SK-N-SH (cell line): ENCODE measurements around the gene SIRPA. TPM values are rescaled to one million over a fixed set of nuclear protein-coding genes. Genes with fewer than 3 reads are reported as not detected.
A peak's percentile ranks its signal among the peaks of the same experiment; 100 is the strongest.

Source experiments
- CTCF ChIA-PET: fragments of 300-600, 350-600 bp; formaldehyde crosslinking; extraction: SDS; loops from one replicate; lab custom pipeline; 2021; lab: Yijun Ruan, JAX
- POLR2A ChIA-PET: fragments of 350-600 bp; sonication (Branson Sonifier 250); formaldehyde crosslinking; extraction: SDS; loops from one replicate; lab custom pipeline; 2020; ENCODE audit warnings: antibody characterized with exemption, inconsistent platforms; lab: Yijun Ruan, JAX
- DNase-seq: peaks from one replicate; pipeline ENCODE4 v3.0.0; 2012
- H2AFZ ChIP-seq: fragments of 200-600 bp; sonication (generic); 2 replicates; pipeline ENCODE4 v1.8.1; 2016; ENCODE audit warnings: antibody characterized with exemption, mild to moderate bottlenecking, low read depth
- H3F3A ChIP-seq: fragments of 200-600 bp; sonication (generic); replicated peaks from 2 replicates; pipeline ENCODE3; 2016; ENCODE audit warnings: antibody characterized with exemption, mild to moderate bottlenecking; ENCODE audit not compliant: insufficient read depth
- H3K27ac ChIP-seq, 2 experiments: fragments of 200-500 bp in 1 of 2; fragments of 200-600 bp in 1 of 2; sonication (Bioruptor generic) in 1 of 2; sonication (generic), shearing (Covaris generic) in 1 of 2; 2 replicates each; pipeline versions ENCODE4 v1.5.1 to v1.6.1; 2014 to 2016; ENCODE audit warnings: low read depth in 2 of 2, inconsistent platforms in 1 of 2, low read length in 1 of 2, mild to moderate bottlenecking in 1 of 2, mixed read lengths in 1 of 2
- H3K27me3 ChIP-seq: fragments of 200-600 bp; sonication (generic), shearing (Covaris generic); 2 replicates; pipeline ENCODE4 v1.6.1; 2016; ENCODE audit warnings: mixed run types; ENCODE audit not compliant: insufficient read depth
- H3K36me3 ChIP-seq, 2 experiments: fragments of 200-500 bp in 1 of 2; fragments of 200-600 bp in 1 of 2; sonication (Bioruptor generic) in 1 of 2; sonication (generic) in 1 of 2; replicated peaks in 1 of 2; 2 replicates each; pipeline versions ENCODE3 to v1.5.1; 2014 to 2016; ENCODE audit warnings: low read length in 1 of 2, mild to moderate bottlenecking in 1 of 2; ENCODE audit not compliant: insufficient read depth in 2 of 2, control insufficient read depth in 1 of 2
- H3K4me1 ChIP-seq, 2 experiments: fragments of 200-500 bp in 1 of 2; fragments of 200-600 bp in 1 of 2; sonication (Bioruptor generic) in 1 of 2; sonication (generic), shearing (Covaris generic) in 1 of 2; 2 replicates each; pipeline versions ENCODE4 v1.5.1 to v1.6.1; 2014 to 2016; ENCODE audit warnings: low read depth in 1 of 2, low read length in 1 of 2, mixed run types in 1 of 2; ENCODE audit not compliant: insufficient read depth in 2 of 2, control insufficient read depth in 1 of 2
- H3K4me2 ChIP-seq: fragments of 200-600 bp; sonication (generic), shearing (Covaris generic); 2 replicates; pipeline ENCODE4 v1.6.1; 2017; ENCODE audit warnings: mixed run types
- H3K4me3 ChIP-seq, 2 experiments: fragments of 200-500 bp in 1 of 2; fragments of 200-600 bp in 1 of 2; sonication (Bioruptor generic) in 1 of 2; sonication (generic), shearing (Covaris generic) in 1 of 2; 2 replicates each; pipeline versions ENCODE4 v1.5.1 to v1.8.1; 2014 to 2016; ENCODE audit warnings: low read depth in 2 of 2, inconsistent platforms in 1 of 2, low read length in 1 of 2, mild to moderate bottlenecking in 1 of 2, mixed read lengths in 1 of 2, moderate library complexity in 1 of 2
- H3K79me2 ChIP-seq: fragments of 200-600 bp; sonication (generic); 2 replicates; pipeline ENCODE4 v1.8.1; 2017; ENCODE audit warnings: mild to moderate bottlenecking; ENCODE audit not compliant: insufficient read depth
- H3K9ac ChIP-seq: fragments of 200-600 bp; sonication (generic); 2 replicates; pipeline ENCODE4 v1.6.1; 2017; ENCODE audit warnings: mixed run types
- H3K9me2 ChIP-seq: fragments of 200-600 bp; sonication (generic); 2 replicates; pipeline ENCODE4 v1.6.1; 2017; ENCODE audit warnings: mixed run types
- H3K9me3 ChIP-seq: fragments of 200-600 bp; sonication (generic); 2 replicates; pipeline ENCODE4 v1.6.1; 2017; ENCODE audit warnings: mixed run types, mild to moderate bottlenecking, moderate library complexity
- H4K20me1 ChIP-seq: fragments of 200-600 bp; sonication (generic); 2 replicates; pipeline ENCODE4 v1.6.1; 2017; ENCODE audit warnings: mild to moderate bottlenecking, mixed run types; ENCODE audit not compliant: insufficient read depth
- EZH2phosphoT487 ChIP-seq: fragments of 200-600 bp; sonication (generic); IDR thresholded peaks from 2 replicates; pipeline ENCODE4 v1.6.1; 2017; ENCODE audit warnings: low read depth, mixed run types, mild to moderate bottlenecking, antibody characterized with exemption, moderate library complexity, borderline replicate concordance
- FOSL2 ChIP-seq: IDR thresholded peaks from 2 replicates; pipeline ENCODE4 v1.4.0; 2012; ENCODE audit warnings: low read depth, mild to moderate bottlenecking, moderate library complexity, borderline replicate concordance
- GABPA ChIP-seq: IDR thresholded peaks from 2 replicates; pipeline ENCODE4 v1.4.0; 2012; ENCODE audit warnings: low read depth, mild to moderate bottlenecking
- GATA2 ChIP-seq: sonication (generic); formaldehyde crosslinking; IDR thresholded peaks from 2 replicates; pipeline ENCODE4 v1.5.0; 2020; ENCODE audit warnings: mild to moderate bottlenecking, missing genetic modification reagents
- MEF2A ChIP-seq: IDR thresholded peaks from 2 replicates; pipeline ENCODE4 v1.4.0; 2012; ENCODE audit warnings: low read depth, borderline replicate concordance
- MXI1 ChIP-seq: IDR thresholded peaks from 2 replicates; pipeline ENCODE4 v1.6.1; 2012; ENCODE audit warnings: mild to moderate bottlenecking, low read depth, low read length, improper control_type of control experiment
- NFIC ChIP-seq: IDR thresholded peaks from 2 replicates; pipeline ENCODE4 v1.4.0; 2012; ENCODE audit warnings: borderline replicate concordance
- RAD21 ChIP-seq: IDR thresholded peaks from 2 replicates; pipeline ENCODE4 v1.6.1; 2012; ENCODE audit warnings: mild to moderate bottlenecking, low read length
- RCOR1 ChIP-seq: fragments of 150-350 bp; IDR thresholded peaks from 2 replicates; pipeline ENCODE4 v1.6.1; 2017; ENCODE audit warnings: antibody characterized with exemption, low read length
- TCF12 ChIP-seq: IDR thresholded peaks from 2 replicates; pipeline ENCODE4 v1.4.0; 2012
- YY1 ChIP-seq: IDR thresholded peaks from 2 replicates; pipeline ENCODE4 v1.4.0; 2012; ENCODE audit warnings: low read depth, mild to moderate bottlenecking
- WGBS: methylation state at CpG from one replicate; pipeline ENCODE4 v1.1.6; 2017; ENCODE audit warnings: low lambda C conversion rate; 5-methylcytosine and 5-hydroxymethylcytosine counted together
- polyA plus RNA-seq, 3 experiments: library from polyadenylated mRNA; depleted of rRNA; stranded (reverse); fragments of >200 nt; gene quantifications; 2 replicates each; pipeline ENCODE4 v1.2.3, GENCODE V29; 2012
- TF ChIP-seq, protein P1 (sequence below): IDR thresholded peaks from 2 replicates; pipeline ENCODE4 v1.4.0; 2012; ENCODE audit warnings: low read depth, borderline replicate concordance
- TF ChIP-seq, protein P2 (sequence below): fragments of 150-350 bp; IDR thresholded peaks from 2 replicates; pipeline ENCODE4 v1.6.1; 2017; ENCODE audit warnings: antibody characterized with exemption, low read length, low read depth, borderline replicate concordance

Gene SIRPA
- polyA plus RNA-seq, 1 of the 3 experiments (the other 2 are of a cell fraction), result 9.1 TPM

DNA sequence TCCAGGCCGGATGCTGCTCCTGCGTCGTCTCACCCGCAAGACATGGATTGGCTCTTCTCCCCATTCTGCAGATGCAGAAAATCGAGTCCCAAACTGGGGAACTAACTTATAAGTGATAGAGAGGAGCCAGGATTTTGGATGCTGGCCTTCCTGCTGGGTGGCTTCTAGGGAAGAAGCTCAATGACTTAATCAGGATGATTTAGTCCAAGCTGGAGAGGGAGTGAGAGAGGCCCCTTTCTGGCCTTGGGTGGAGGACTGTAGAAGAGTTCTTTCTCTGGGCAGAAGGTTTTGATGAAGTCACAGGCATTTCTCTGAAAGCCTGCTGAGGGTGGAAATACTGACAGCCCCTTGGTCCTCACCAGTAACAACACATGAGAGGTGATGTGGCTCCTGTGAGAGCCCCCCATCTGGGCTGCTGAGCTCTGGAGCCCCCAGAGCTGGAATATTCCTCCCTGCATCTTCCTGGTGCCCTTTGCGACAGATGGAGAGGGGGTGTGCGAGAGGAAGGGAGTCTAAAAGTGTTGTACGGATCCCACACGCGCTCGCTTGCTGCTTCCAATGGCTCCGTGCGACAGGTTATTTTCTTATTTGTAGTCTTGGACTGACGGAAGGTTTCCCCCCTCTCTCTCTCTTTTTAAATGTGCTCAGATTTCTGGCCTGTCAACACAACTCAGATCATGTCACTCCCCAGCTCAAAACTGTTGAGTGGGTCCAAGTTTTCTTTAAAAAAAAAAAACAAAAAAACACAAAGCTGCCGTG, 3.5 kb downstream of the SIRPA start:
- Histone ChIP-seq H3K36me3 (no peaks in the 10 kb centered on the region), H3K9me3 (no peaks in the 10 kb centered on the region), H4K20me1 (peaks cover 17% of the 10 kb centered on the region; the same call in 1 of the 2 replicates), H2AFZ (no peak overlapping the region), H3K27me3 (no peaks in the 10 kb centered on the region), H3K9me2 (no peaks in the 10 kb centered on the region), H3F3A (peaks cover 3% of the 10 kb centered on the region), H3K79me2 (peaks cover 78% of the 10 kb centered on the region), H3K4me1 (peaks cover 13 to 25% of the 10 kb centered on the region in 2 experiments; a peak in 1 of 4 replicates), H3K9ac (no peak overlapping the region), H3K27ac (peak overlapping the region in 1 of 2 experiments; percentile 39; a peak in 1 of 4 replicates), H3K4me2 (no peak overlapping the region), H3K4me3 (no peak overlapping the region)
- ChIA-PET CTCF (interaction anchor here (1.0 to 2.5 kb wide), 3 partner anchors 34 to 274 kb away, joined by 3 to 10 read pairs (median 4); no protein-coding TSS in a partner anchor), POLR2A (no interaction called here)
- 93% methylated on average over 15 of the region's 15 CpGs for WGBS
- no peak for DNase-seq
- TF ChIP-seq RAD21, result no peak
- TF ChIP-seq MEF2A, result no peak

DNA sequence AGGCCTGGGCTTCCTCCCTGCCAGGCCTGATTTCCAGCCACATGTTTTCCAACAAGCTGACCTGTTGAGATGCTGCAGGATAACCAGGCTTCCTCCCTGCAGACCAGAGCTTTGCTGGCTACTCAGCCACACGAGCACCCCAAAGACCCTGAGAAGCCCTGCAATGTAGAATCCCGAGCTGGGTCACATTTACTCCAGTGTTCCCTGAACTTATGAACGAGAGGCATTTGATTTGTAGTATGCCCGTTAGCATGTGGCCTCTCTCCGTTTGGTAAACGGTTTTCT, 4.0 kb downstream of the SIRPA start:
- H3K9me2 ChIP-seq, result no peaks in the 10 kb centered on the region
- peaks cover 3% of the 10 kb centered on the region for H3F3A ChIP-seq
- H3K9ac ChIP-seq, result no peak overlapping the region
- H3K4me1 ChIP-seq, result peaks cover 13 to 25% of the 10 kb centered on the region in 2 experiments; a peak in 1 of 4 replicates
- ChIA-PET POLR2A (no interaction called here), CTCF (interaction anchor here (1.0 to 2.5 kb wide), 3 partner anchors 34 to 273 kb away, joined by 3 to 10 read pairs (median 4); no protein-coding TSS in a partner anchor)
- peak; percentile 53 for DNase-seq
- no peak overlapping the region for H3K4me3 ChIP-seq
- no peaks in the 10 kb centered on the region for H3K27me3 ChIP-seq
- 99% methylated on average over 6 of the region's 6 CpGs for WGBS
- H4K20me1 ChIP-seq, result peaks cover 19% of the 10 kb centered on the region; the same call in 1 of the 2 replicates
- TF ChIP-seq RCOR1, result 0 out of 2 replicates have a peak, but pooled peaks have one; percentile 16
- TF ChIP-seq GATA2 (CRISPR knock-in tag), result peak; percentile 42; the same call in 1 of the 2 replicates
- TF ChIP-seq TCF12, result no peak
- TF ChIP-seq GABPA, result no peak
- TF ChIP-seq EZH2phosphoT487, result no peak
- TF ChIP-seq, protein P1, sequence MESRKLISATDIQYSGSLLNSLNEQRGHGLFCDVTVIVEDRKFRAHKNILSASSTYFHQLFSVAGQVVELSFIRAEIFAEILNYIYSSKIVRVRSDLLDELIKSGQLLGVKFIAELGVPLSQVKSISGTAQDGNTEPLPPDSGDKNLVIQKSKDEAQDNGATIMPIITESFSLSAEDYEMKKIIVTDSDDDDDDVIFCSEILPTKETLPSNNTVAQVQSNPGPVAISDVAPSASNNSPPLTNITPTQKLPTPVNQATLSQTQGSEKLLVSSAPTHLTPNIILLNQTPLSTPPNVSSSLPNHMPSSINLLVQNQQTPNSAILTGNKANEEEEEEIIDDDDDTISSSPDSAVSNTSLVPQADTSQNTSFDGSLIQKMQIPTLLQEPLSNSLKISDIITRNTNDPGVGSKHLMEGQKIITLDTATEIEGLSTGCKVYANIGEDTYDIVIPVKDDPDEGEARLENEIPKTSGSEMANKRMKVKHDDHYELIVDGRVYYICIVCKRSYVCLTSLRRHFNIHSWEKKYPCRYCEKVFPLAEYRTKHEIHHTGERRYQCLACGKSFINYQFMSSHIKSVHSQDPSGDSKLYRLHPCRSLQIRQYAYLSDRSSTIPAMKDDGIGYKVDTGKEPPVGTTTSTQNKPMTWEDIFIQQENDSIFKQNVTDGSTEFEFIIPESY, result no peak
- TF ChIP-seq FOSL2, result no peak
- TF ChIP-seq, protein P2, sequence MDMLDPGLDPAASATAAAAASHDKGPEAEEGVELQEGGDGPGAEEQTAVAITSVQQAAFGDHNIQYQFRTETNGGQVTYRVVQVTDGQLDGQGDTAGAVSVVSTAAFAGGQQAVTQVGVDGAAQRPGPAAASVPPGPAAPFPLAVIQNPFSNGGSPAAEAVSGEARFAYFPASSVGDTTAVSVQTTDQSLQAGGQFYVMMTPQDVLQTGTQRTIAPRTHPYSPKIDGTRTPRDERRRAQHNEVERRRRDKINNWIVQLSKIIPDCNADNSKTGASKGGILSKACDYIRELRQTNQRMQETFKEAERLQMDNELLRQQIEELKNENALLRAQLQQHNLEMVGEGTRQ, result no peak
- no peak for TF ChIP-seq MXI1
- no peak for TF ChIP-seq YY1
- TF ChIP-seq NFIC, result no peak
- TF ChIP-seq, all 33 proteins: peak for 2
- peak overlapping the region in 1 of 2 experiments; percentile 51; a peak in 1 of 4 replicates for H3K27ac ChIP-seq
- no peak overlapping the region for H2AFZ ChIP-seq
- no peak overlapping the region for H3K4me2 ChIP-seq
- peaks cover 84% of the 10 kb centered on the region for H3K79me2 ChIP-seq
- H3K9me3 ChIP-seq, result no peaks in the 10 kb centered on the region
- no peaks in the 10 kb centered on the region for H3K36me3 ChIP-seq
